BJ (cell line): ENCODE results near the gene PRKCH. TPM values are rescaled to one million over a fixed set of nuclear protein-coding genes. Genes with fewer than 3 reads are reported as not detected.

Experiments used
- CTCF ChIA-PET: fragments of 350-600 bp; formaldehyde crosslinking; extraction: SDS; loops from one replicate; lab custom pipeline; 2021; ENCODE audit warnings: antibody characterized with exemption, inconsistent platforms; lab: Yijun Ruan, JAX
- POLR2A ChIA-PET: fragments of 300-600 bp; sonication (Branson Sonifier 250); formaldehyde crosslinking; extraction: SDS; loops from one replicate; lab custom pipeline; 2021; ENCODE audit warnings: antibody characterized with exemption; lab: Charles Lee
- DNase-seq: peaks from one replicate; pipeline ENCODE4 v3.0.0-alpha.2; 2011; ENCODE audit warnings: low read depth
- H3K27me3 ChIP-seq: 2 replicates; pipeline ENCODE4 v1.6.0; 2011; ENCODE audit warnings: low read length; ENCODE audit not compliant: control insufficient read depth, insufficient read depth
- H3K36me3 ChIP-seq: 2 replicates; pipeline ENCODE4 v1.5.1; 2011; ENCODE audit warnings: low read length; ENCODE audit not compliant: control insufficient read depth, insufficient read depth
- H3K4me3 ChIP-seq: 2 replicates; pipeline ENCODE4 v1.5.1; 2011; ENCODE audit warnings: low read depth, mild to moderate bottlenecking, control low read depth, low read length
- polyA plus RNA-seq: library from polyadenylated mRNA; depleted of rRNA; stranded (reverse); fragments of >200 nt; gene quantifications from 2 replicates; pipeline ENCODE4 v1.2.3, GENCODE V29; 2011
- TF ChIP-seq, protein P1 (sequence below): IDR thresholded peaks from 2 replicates; pipeline ENCODE4 v1.5.1; 2011; ENCODE audit warnings: low read depth, mild to moderate bottlenecking, control low read depth, inconsistent platforms, low read length, moderate library complexity; ENCODE audit not compliant: insufficient read depth

Gene PRKCH
- polyA plus RNA-seq, 1 experiment, result 2.0 TPM

DNA sequence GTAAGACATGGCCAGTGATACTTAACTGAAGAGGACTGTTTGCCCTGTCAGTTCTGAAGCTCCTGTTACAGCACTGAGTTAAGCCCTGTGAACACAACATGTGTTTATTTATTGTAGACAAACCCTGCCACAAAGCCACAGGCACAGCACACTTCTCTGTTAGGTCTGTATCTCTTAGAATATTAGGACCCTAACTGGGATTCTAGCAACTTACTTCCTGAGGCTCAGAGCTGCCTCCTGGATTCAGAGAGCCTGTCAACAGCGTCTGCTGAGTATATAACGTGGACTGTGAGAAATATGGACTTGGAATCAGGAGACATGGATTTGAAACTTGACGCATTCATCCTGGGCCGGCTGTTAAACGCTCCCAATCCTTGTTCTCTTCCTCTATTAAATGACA lies 238.9 kb downstream of the PRKCH start:
- no peak for DNase-seq
- TF ChIP-seq, protein P1, sequence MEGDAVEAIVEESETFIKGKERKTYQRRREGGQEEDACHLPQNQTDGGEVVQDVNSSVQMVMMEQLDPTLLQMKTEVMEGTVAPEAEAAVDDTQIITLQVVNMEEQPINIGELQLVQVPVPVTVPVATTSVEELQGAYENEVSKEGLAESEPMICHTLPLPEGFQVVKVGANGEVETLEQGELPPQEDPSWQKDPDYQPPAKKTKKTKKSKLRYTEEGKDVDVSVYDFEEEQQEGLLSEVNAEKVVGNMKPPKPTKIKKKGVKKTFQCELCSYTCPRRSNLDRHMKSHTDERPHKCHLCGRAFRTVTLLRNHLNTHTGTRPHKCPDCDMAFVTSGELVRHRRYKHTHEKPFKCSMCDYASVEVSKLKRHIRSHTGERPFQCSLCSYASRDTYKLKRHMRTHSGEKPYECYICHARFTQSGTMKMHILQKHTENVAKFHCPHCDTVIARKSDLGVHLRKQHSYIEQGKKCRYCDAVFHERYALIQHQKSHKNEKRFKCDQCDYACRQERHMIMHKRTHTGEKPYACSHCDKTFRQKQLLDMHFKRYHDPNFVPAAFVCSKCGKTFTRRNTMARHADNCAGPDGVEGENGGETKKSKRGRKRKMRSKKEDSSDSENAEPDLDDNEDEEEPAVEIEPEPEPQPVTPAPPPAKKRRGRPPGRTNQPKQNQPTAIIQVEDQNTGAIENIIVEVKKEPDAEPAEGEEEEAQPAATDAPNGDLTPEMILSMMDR, result no peak
- Histone ChIP-seq H3K27me3 (no peaks in the 10 kb centered on the region), H3K4me3 (no peak overlapping the region), H3K36me3 (no peaks in the 10 kb centered on the region)
- ChIA-PET POLR2A (interaction anchor here (0.8 kb wide), 1 partner anchor 135 kb away, joined by 3 read pairs; the partner anchor contains the start of gene HIF1A), CTCF (interaction anchor here (0.6 to 1.5 kb wide), 6 partner anchors 14 to 255 kb away, joined by 3 to 5 read pairs (median 3); no protein-coding TSS in a partner anchor)

DNA sequence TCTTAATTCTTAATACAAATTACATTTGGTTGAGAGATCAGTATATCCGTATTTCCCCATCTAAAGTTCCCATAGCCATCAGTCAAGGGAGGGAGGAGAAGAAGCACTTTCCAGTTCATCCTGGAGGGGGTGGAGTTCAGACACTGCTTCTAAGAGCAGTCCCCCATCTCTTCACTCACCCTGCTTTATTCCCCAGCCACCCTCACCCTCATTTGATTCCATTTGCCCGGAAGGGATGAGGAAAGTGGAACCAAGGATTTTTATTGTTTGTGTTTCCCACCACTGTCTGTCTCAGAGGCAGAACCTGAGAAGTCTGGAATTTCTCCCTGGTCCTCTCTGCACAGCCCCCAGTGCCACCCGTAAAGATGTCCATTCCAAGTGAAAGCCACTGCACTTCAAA lies 239.7 kb downstream of the PRKCH start:
- no peaks in the 10 kb centered on the region for H3K36me3 ChIP-seq
- ChIA-PET CTCF (interaction anchor here (1.0 to 1.5 kb wide), 3 partner anchors 13 to 137 kb away, joined by 3 read pairs; no protein-coding TSS in a partner anchor), POLR2A (no interaction called here)
- H3K4me3 ChIP-seq, result no peak overlapping the region
- H3K27me3 ChIP-seq, result no peaks in the 10 kb centered on the region
- DNase-seq, result no peak
- TF ChIP-seq, protein P1, result peak; percentile 39

DNA sequence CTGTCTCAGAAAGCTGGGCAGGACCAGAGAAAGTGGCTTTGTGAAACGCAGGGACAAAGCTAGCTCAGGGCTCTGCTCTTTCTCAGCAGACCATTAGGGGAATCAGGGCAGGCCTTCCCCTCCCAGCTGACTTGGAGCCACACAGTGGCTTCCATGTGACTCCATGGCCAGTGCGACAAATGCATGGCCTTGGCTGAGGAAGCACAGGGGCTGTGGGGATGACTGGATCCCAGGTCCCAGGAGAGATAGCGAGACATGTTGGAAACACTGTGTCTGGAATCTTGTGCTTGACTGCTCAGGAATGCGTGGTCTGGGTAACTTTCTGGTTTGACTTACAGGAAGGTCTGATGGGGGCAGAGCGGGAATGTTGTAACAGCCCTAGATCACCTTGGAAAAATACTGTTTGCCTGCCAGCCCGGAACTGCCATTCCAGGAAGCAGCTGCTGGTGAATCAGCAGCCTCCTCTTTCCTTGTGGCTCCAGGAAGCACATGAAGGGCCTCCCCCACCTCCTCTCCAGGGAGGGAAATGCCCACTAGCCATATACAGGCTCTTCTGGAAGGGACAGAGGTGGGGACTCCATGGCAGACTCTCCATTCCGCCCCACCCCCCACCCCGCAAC lies 240.4 kb downstream of the PRKCH start:
- ChIA-PET POLR2A (interaction anchor here (0.6 to 1.5 kb wide), 5 partner anchors 9 to 136 kb away, joined by 4 to 8 read pairs (median 4); partner anchors contain the start of gene HIF1A), CTCF (interaction anchor here (0.6 to 2.2 kb wide), 6 partner anchors 8 to 137 kb away, joined by 3 to 6 read pairs (median 3); no protein-coding TSS in a partner anchor)
- Histone ChIP-seq H3K4me3 (no peak overlapping the region), H3K27me3 (no peaks in the 10 kb centered on the region), H3K36me3 (no peaks in the 10 kb centered on the region)
- TF ChIP-seq, protein P1, result no peak
- peak; percentile 95 for DNase-seq

DNA sequence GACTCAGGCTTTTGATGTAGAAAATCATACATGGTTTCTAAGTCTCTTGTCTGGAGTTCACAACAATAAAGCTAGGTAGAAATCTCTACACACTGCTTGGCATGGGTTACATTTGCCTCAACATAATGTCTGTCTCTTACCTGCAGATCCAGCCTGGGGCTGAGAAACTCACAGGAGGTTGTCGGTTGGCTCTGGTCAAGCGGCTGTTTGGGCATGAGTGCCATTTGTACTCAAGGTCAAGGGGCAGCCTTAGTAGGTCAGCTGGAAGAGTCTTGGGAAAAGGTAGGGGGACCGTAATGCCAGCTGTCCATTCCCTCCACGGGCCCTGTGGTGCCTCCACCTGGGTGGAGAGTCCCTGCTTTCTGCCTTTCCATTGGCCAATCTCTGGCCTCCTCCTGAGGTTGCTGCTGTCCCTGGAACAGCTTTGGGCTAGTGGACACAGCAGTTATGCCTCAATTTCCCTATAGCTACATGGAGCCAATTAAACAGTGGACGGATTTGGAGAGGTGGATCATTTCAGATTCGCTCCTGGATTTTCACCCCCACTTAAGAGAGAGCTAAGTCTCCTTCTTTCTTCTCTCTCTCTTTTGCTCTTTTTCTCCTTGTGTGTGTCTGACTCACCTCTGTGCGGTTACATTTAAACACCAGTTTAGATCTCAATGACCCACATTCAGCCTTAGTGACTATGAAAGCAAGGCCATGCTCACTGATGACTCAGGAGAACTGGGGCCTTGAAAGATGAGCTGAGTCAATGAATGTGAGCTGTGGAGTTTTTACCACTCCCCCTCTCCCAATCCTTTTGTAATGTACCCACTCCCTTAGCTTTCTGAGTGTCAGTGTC lies 241.2 kb downstream of the PRKCH start:
- POLR2A ChIA-PET, result interaction anchor here (0.6 to 1.5 kb wide), 9 partner anchors 9 to 135 kb away, joined by 3 to 8 read pairs (median 4); partner anchors contain the start of gene HIF1A
- CTCF ChIA-PET, result interaction anchor here (0.6 to 2.2 kb wide), 5 partner anchors 9 to 275 kb away, joined by 3 to 6 read pairs (median 3); no protein-coding TSS in a partner anchor

More for the DNA sequence above, 241.2 kb downstream of the PRKCH start:
- DNase-seq, result peak; percentile 99
- TF ChIP-seq, protein P1, result no peak
- Histone ChIP-seq H3K4me3 (no peak overlapping the region), H3K27me3 (no peaks in the 10 kb centered on the region), H3K36me3 (no peaks in the 10 kb centered on the region)
